CD4-positive, alpha-beta T cell treated with Interleukin-17A for 1 hour (primary cell): ENCODE data around the gene NTNG2.

Experiments
- DNase-seq: peaks from one replicate; pipeline ENCODE4 v3.0.0-alpha.2; 2020

NTNG2 gene

DNA sequence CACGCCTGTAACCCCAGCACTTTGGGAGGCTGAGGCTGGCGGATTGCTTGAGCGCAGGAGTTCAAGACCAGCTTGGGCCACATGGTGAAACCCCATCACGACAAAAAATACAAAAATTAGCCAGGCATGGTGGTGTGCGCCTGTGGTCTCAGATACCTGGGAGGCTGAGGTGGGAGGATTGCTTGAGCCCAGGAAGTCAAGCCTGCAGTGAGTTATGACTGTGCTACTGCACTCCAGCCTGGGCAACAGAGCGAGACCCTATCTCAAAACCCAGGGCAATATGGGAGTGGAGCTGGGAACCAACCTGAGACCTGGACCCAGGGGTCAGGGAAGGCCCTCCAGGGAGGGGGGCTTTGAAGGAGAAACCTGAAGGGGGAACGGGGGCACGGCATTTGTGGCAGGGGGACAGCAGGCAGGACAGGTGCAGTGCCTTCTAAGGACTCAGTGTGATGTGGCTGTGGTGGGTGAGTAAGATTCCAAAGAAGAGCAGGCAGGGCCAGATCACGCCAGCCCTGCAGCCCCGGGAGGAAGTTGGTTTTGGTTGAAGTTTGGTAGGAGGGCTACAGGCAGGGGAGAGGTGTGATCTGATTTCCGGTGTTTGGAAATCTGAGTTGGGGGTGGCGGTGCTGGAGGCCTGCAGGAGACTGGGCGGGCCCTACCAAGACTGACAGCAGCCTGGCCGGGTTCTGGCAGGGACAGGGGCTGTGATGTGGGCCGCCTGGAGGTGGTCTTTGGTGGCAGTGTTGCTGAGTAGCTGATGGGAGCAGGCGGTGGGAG is 46.2 kb downstream of the NTNG2 start:
- DNase-seq: no peak

DNA sequence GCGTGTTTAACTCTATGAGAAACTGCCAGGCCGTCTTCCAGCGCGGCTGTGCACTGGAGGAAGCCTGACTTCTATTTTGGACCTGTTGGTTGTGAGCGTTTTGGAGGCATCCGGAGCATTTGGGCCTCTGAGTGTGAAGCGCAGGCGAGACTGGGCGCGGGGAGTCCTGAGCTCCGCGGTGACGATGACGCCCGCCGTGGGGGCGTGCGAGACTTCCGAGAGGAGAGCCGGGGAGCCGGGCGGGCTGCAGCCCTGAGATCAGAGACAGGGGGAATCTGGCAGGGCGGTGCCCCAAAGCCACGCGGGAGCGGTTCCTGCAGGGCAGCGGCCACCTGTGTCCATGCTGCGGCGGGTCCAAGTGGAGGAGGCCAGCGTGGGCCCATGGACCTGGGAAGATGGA is 47.4 kb downstream of the NTNG2 start:
- DNase-seq: no peak

DNA sequence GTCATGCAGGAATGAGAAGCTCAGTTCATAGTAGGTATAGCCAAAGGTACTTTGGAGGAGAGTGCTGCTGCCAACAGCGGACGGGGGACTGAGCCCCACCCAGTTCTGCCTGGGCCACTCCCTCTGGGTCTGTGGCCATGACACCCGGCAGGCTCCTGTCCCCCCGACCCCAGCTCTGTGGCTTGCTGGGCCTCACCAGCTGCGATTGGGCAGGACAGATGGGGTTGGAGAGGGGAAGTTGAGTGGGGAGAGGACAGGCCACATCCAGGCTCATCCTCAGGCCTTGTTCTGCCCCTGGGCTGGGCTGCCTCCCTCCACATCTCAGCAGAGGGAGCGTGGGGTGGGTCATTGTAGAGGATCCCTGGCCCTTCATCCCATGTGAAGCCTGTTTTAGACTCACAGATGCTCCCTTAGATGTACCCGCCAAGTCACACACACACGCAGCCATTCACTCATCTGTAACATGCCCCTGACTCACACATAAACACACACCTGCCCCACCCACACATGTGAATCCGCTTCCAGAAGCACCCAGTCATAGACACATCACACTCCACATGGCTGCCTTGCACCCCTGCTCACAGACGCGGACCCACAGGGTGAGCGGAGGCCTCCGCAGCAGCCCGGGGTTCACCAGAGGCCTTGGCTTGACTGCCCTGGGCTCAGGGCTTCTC is 48.8 kb downstream of the NTNG2 start:
- DNase-seq: no peak

DNA sequence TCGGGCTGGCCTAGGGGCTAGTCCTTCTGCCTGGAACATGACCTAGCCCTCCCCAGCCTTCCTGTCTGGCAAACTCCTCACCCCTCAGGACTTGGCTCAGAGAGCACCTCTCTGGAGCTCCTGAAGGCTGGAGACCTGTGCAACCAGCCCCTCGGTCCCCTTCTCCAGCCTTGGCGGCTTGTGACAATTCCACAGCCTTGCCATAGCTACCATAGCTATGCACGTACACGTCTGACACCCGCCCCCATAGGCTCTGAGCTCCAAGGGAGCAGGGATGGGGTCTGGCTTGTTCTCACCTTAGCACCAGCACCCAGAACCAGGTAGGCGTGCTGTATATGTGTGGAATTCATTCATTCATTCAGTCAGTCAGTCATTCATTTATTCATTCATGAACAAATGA is 49.7 kb downstream of the NTNG2 start:
- DNase-seq: no peak

DNA sequence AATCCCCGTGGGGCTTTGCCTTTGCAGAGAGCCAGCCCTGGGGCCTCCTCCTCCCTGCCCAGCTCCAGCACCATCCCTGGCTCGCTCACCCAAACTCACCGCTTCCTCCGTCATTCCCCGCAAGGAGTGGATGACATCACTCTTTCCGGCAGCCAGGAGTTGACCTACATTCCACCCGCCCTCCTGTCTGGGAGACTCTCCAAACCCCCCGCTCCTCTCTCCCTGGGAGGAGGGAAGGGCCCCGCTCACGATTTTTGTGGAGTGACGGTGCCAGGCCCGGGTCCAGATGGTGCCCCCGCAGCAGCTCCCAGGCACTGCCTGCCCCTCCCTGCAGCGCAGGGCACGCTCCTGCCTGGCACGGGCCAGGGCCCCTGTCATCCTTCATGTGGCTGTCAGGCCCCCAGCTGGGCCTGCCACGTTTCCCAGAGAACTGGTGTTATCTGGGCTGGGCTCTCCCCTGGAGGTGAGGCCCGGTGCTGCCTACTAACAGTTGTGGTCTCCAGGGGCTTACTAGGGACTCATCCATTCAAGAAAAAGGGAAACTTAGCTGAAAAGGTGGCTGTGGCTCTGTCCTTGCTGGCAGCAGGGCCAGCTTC is 52.3 kb downstream of the NTNG2 start:
- no peak for DNase-seq

DNA sequence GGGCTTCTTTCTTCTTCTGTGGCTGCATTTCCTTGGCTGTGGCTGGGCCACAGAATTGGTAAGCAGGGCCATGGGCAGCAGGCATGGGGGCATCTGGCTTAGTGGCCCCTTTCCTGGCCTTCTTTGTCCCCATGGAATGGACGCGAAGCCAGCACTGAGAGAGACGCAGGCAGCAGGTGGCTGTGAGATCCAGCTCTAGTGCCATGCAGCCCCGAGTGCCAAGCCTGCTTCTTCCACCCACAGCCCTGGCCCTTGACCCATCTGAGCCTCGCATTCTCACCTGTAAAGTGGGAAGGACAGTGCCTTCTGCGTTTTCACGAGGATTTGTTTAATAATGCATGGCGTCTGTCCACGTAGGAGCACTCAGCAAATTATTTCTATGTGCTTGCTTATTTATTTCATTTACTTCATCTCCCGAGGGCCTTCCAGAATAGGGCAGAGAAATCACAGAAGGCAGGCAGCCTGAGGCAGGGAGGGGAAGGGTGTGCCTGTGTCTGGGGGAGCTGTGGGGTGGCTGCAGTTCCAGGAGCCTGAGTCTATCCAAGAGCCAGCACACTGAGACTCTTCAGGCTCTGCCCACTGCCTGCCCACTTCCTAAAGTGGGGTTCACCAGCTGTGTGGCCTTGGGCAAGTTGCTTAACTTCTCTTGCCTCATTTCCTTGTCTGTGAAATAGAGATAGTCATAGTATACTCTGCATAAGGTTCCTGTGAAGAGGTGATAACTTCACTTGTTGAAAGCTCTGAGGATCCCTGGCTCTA is 55.2 kb downstream of the NTNG2 start:
- no peak for DNase-seq

DNA sequence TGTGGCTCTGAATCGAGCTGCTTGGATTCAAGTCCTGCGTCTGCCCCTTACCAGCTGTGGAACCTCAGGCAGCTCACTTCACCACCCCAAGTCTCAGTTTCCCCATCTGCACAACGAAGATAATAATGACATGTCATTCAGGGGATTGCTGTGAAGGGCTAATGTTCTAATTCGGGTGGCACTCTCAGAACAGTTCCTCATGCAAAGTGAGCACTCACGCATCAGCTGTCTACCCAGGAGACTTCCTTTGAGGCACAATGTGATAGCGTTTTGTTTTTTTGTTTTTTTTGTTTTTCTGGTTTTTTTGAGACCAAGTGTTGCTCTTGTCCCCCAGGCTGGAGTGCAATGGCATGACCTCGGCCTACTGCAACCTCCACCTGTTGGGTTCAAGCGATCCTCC is 56.4 kb downstream of the NTNG2 start:
- DNase-seq: no peak

DNA sequence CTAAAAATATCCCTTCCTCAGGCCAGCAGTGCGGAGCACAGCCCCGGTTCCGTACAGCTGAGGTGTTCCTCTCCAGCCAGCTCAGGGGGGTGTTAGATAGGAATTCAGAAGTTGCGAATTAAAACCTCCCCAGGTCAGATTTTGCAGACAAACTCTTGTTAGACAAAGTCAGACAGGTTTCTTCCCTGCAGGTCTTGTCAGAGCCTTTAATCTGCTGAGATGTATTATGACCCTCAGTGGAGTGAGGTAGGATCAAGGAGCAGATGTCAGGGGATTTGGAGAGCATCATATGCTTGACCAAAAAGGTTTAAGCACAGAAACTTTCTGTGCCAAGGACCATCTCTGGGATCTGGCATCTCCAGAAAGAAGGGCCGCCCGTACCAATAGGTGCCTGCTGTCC is 60.1 kb downstream of the NTNG2 start:
- DNase-seq: no peak

DNA sequence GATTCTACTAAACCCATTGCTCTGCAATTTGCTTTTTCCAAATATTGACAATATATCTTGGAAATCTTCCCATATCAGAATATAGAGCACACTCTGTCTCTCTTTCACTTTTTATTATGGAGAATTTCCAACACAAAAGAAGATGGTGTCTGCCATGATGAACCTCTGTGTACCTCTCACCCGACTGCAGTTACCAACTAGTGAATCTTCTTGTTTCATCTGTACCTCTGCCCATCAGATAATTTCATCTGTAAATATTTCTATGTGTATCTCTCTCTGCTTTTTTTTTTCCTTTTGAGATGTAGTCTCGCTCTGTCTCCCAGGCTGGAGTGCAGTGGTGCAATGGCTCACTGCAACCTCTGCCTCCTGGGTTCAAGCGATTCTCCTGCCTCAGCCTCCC is 62.8 kb downstream of the NTNG2 start:
- DNase-seq: no peak

DNA sequence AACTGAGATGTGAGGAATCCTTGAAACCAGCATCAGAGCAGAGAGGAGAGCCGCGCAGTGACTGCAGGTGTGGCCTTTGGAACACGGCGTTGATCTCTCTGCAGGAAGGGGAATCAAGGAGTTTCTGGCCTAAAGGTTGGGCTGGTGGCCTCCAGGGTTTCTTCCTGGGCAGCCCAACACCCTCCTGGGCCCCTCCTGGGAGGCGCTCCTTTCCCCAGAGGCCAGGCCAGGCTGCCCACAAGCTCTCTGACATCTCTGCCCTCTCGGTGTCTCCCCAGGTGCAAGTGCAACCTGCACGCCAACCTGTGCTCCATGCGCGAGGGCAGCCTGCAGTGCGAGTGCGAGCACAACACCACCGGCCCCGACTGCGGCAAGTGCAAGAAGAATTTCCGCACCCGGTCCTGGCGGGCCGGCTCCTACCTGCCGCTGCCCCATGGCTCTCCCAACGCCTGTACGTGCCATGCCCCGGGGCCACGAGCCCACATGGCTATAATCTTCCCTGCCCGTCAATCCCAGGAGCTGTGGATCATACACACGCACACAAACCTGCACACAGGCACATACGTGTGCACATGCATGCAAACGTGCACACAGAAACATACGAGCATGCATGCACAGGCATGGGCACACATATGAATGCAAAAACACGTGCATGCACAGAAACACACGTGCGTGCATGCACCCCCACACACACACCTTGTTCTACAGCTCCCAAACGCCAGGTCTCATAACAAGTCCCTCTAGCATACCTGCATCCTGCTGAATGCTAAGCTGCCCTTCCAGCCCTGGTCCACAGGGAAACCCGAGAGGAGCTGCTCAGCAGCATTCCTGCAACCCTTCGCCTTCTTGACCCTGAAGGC is 64.9 kb downstream of the NTNG2 start:
- no peak for DNase-seq

DNA sequence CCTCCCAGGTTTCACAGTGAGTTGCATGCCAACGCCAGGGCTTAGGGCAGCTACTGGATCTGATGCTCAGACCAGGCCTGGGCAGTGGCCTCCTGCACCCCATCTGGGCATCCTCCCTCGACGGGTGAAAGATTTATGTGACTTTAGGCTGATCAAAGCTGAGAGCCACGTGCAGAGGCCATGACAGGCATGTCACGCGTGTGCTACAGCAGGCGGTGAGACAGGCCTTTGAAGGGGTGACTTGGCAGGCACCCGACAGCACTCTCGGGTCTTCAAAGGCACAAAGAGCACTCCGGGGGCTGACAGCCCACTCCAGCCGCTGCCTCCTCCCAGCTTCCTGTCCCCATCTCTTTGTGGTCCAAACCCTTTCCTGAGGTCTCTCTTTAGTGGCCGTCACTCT is 66.2 kb downstream of the NTNG2 start:
- DNase-seq: no peak

DNA sequence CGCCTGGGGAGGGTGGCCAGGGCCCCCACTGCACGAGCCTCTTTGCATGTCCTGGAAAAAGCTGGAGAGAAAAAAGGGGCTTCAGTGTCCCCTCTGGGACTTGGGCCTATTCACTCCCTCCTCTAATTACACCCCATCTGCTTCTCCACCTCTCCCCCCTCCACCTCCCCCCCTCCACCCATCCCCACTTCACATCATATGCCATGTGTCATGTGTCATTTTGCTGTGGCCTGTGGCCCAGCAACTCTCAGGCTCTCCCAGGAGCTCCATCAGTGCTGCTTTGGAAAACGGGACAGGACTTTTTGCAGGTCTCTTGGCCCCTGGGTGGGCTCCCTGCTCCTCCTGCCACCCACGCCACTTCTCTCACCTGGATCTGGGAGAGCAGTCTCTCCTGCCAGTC is 68.7 kb downstream of the NTNG2 start:
- no peak for DNase-seq

DNA sequence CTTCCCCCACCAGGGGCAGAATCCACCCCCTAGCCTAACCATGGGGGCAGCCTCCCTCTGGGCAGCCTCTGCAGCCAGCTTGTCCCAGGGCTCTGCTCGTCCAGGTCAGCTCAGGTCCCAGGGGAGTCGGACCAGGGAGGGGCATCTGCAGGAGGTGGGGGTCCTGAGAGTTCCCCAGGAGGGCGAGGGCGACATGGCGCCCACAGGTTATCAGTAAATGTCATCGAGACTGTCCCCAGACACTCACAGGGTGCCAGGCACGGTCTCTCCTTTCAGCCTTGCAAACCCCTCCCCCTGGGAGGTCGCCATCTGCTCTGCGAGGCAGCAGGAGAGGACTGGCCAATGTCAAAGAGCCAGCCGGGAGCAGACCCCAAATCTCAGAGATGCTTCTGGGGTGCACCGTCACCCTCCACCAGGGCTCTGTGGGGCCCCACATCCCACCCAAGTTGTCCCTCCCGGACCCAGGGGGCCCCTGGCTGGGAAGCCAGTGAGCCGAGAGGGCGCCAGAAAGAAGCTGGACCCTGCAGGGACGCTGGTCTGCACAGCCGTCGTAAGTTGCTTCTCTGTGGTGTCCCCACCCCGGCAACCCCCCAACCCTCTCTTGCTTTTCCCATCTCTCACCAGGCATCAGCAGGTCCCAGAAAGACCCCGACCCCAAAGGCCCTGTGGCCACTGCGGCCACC is 69.3 kb downstream of the NTNG2 start:
- no peak for DNase-seq

DNA sequence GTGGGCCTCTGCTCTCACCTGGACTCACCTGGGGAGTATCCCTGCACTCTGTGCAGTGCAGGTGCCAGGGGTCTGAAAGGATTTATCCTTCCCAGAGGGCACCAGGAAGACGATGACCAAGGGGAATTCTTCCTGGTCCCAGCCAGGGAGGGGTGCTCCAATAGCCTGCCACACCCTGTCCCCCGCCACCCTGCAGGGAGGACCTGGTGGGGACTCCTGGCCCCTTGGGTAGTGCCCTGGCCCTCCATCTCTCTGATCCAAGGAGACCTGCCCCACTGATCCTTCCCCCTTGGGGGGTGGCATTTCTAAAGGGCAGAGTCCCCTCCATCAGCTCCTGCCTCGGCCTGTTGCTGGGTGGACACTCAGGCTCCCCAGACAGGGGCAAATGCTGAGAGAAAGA is 70.7 kb downstream of the NTNG2 start:
- no peak for DNase-seq

DNA sequence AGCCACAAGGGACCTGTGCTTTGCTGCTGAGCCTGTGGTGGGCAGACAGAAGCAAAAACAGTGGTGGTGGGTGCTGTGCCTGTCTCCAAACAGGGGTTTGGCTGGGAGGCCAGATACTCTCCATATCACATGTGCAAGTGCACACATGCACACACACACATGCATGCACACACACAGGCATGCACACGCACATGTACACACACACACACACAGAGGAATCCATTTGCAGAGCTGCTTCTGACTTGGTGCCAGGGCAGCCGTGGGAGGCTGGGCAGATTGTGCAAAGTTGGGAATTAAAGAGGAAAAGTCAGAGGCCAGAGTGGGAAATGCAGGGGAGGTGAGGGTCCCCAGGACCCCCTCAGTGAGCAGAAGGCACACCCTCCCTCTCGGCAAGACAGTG is 71.3 kb downstream of the NTNG2 start:
- no peak for DNase-seq

DNA sequence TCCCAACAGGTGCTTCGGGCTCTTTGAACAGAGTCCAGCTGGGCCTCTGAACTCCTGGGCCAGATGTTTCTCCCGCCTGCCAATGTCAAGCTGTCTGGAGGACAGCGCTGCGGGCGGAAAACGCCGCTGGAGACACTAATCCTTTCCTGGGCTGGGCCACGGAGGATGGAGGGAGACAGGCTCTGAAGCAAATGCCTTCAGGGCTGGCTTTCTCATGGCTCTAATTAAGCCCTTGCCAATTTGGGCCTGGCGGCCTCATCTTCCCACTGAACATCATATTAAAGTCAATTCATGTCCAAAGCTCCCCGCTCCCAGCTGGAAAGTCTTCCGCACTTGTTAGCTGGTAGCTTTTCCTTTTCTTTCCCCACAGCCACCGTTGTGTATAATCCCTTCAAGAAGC is 72.7 kb downstream of the NTNG2 start:
- no peak for DNase-seq

DNA sequence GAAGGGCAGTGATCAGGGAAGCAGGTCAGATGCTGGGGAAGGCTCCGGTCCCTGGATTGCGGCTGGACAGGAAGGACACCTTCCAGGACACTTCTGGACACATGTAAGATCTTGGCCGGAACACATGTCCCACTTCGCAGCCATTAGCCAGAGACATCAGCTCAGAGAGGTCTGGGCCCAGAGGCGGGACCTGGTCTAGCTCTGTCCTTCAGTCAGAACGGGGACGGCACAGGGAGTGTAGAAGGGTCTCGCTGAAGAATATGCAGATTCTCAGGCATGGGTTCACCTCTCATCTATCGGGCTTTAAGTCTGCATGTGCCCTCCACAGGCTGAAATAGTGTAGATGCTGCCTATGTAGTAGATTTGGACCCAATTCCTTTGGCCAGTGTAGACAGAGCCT is 73.3 kb downstream of the NTNG2 start:
- DNase-seq: no peak

DNA sequence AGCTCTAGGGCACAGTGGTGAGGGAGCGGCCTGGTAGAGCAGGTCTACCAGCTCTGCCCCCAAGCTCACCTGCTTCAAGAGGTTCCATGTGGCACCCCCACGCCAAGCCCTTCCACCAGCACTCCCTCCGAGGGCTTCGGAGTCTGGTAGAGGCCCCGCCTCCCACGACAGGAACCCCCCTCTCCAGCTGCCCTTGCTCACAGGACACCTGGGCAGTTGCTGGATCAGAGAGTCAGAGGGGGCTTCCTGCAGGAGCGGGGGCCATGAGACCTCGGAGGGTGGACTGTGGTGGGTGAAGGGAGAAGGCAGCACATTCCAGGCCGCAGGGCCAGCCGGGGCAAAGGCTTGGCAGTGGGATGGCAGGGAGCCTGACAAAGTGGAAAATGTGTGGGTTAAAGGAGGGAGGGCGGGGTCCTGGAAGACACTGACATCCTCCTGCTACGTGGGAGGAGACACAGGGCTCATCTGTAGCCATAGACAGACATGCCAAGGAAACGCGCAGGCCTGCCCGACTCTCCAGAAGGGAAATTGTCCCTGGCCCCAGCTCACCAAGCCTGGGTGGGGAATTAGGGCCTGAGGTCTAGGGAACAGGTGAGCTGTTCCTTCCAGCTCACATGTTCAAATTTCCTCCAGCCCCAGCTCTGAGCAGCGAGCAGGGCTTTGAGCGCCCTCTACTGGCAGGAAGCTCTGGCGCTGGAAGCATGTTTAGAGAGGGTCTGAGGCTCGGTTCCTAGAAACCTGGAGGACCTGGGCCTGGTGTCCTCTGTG is 74.2 kb downstream of the NTNG2 start:
- DNase-seq: peak; percentile 81

DNA sequence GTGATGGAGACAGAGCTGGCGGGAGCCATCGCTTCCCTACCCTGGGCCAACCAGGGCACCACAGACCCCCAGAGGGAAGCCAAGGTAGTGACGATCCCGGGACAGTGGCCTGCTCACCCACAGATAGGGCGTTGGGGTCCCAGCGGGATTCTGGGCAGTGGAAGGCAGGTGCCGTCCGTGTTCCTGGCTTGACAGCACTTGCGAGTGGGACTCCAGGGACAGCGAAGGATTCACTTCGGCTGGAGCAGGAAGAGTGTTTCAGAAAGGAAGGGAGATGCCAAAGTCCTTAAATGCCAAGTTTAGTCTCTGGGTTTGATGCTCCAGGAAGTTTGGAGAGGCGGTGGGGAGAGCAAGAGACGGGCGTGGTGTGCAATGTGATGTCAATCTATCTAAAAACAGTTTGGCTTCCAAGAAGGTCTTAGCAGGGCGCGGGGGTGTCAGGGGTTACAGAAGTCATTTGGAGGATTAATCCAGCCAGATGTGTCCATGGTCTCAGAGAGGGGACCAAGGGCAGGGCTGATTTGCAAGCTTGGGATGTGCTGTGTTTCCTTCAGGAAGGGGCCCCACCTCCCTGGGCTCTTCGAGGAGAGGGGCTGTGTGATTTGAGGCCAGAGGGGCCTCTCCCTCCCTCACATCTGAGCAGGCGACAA is 74.9 kb downstream of the NTNG2 start:
- no peak for DNase-seq

DNA sequence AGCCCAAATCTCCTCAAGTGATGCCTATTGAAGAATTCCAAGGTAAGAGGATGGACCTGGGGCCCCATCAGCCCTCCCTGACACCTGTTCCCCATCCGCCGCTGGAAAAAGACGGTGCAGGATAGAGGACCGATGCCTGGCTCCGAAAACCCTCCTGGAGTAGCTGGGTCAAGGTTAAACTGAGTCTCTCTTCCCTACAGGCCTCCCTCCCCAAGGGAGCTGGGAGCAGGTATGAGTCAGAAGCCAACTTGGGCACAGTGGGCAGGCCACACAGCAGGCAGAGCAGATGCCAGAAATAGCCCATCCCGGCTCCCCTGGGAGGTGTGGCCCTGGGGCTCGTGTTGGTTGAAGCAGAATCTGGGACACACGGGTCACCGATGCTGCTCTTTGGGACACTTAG is 75.6 kb downstream of the NTNG2 start:
- DNase-seq: no peak
